ENCODE results near the gene ATG9A.

The ATG9A gene

DNA sequence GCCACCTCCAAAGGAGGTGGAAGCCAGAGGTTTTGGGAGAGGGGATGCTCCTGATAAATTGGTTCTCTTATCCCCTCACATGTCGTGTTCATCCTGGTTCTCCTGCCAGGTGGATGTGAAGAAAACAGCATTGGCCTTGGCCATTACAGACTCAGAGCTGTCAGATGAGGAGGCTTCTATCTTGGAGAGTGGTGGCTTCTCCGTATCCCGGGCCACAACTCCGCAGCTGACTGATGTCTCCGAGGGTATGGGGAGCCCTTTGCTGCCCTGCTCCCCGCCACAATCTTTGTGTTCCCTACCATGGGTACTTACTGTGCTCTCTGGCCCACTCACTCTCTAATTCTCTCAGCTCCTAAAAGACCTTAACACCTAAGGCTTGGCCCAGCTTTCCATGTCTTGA is 47.9 kb downstream of the ATG9A start:
- no peak for DNase-seq (ENCODE audit: low read depth in 1 of 2, low spot score in 1 of 2)
- no peak overlapping the region for H3K4me3 ChIP-seq (replicated peaks; ENCODE audit: insufficient read depth, low read length)
- TF ChIP-seq, protein P1, sequence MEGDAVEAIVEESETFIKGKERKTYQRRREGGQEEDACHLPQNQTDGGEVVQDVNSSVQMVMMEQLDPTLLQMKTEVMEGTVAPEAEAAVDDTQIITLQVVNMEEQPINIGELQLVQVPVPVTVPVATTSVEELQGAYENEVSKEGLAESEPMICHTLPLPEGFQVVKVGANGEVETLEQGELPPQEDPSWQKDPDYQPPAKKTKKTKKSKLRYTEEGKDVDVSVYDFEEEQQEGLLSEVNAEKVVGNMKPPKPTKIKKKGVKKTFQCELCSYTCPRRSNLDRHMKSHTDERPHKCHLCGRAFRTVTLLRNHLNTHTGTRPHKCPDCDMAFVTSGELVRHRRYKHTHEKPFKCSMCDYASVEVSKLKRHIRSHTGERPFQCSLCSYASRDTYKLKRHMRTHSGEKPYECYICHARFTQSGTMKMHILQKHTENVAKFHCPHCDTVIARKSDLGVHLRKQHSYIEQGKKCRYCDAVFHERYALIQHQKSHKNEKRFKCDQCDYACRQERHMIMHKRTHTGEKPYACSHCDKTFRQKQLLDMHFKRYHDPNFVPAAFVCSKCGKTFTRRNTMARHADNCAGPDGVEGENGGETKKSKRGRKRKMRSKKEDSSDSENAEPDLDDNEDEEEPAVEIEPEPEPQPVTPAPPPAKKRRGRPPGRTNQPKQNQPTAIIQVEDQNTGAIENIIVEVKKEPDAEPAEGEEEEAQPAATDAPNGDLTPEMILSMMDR (IDR thresholded peaks at IDR 0.05; ENCODE audit: insufficient read depth, low read length): no peak
- H3K27ac ChIP-seq (replicated peaks): no peak overlapping the region
- no peaks in the 10 kb centered on the region for H3K27me3 ChIP-seq (ENCODE audit: insufficient read depth, poor library complexity, severe bottlenecking)

DNA sequence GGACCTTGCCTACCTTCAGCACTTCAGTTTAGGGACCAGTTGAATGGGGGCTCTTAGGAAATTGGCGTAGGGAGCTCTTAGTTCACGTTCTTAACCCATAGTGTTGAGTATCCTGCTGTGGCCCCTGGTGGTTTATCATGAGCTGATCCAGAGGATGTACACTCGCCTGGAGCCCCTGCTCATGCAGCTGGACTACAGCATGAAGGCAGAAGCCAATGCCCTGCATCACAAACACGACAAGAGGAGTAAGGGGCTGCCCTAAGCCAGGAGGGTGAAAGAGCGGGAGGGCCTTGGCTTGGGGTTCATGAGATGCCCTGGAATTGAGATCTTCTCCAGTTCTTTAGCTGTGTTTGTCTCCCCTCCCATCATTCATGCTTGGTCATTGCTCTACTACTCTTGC is 48.5 kb downstream of the ATG9A start:
- Histone ChIP-seq H3K27me3 (ENCODE audit: insufficient read depth, poor library complexity, severe bottlenecking) (no peaks in the 10 kb centered on the region), H3K4me3 (replicated peaks; ENCODE audit: insufficient read depth, low read length) (no peak overlapping the region), H3K27ac (replicated peaks) (no peak overlapping the region)
- no peak for TF ChIP-seq SPI1 (IDR thresholded peaks at IDR 0.05; ENCODE audit: borderline replicate concordance, low read depth)
- TF ChIP-seq, protein P1 (IDR thresholded peaks at IDR 0.05; ENCODE audit: insufficient read depth, low read length): no peak
- no peak for TF ChIP-seq POLR2AphosphoS5 (IDR thresholded peaks at IDR 0.05; ENCODE audit: low read depth)
- no peak for TF ChIP-seq GABPA (IDR thresholded peaks at IDR 0.05; ENCODE audit: low read depth)
- DNase-seq (ENCODE audit: low read depth in 1 of 2, low spot score in 1 of 2): no peak

DNA sequence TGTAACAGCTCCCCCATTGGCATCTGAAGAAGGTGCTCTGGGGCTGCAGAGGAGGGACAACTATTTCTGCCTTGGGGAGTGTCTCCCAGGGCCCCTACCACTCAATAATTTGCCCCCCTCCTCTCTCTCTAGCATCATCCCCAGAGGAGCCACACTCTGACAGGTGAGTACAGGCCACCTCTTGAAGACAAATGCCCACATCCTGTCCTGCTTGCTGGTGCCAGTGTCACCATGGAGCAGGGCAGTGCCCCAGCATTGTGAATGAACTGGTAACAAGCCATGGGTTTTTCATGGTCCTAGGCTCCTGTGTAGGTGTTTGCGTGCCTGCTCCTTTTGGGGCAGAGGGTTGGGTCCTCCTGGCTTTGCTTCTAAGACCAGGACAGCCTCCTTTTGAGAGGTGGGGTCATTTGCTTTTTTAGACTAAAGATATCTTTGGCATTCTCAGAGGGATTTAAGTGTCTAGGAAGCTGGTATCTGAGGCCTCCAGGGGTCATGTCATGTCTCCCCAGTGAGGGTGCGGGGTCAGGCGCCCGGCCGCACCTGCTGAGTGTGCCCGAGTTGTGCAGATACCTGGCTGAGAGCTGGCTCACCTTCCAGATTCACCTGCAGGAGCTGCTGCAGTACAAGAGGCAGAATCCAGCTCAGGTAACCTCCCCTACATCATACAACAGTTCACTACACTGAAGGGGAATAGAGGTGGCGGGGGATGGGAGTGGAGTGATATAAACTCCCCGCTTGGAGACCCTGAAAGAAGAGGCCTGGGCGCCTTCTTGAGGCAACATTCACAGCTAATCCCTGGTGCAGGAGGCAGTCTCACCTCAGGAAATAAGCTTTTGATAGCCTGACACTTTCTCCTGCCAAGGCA is 49.6 kb downstream of the ATG9A start:
- peak overlapping the region; percentile 79; the same call in 1 of the 2 replicates for H3K4me3 ChIP-seq (replicated peaks; ENCODE audit: insufficient read depth, low read length)

More for the DNA sequence above, 49.6 kb downstream of the ATG9A start:
- TF ChIP-seq SPI1 (IDR thresholded peaks at IDR 0.05; ENCODE audit: borderline replicate concordance, low read depth): no peak
- TF ChIP-seq, protein P2, sequence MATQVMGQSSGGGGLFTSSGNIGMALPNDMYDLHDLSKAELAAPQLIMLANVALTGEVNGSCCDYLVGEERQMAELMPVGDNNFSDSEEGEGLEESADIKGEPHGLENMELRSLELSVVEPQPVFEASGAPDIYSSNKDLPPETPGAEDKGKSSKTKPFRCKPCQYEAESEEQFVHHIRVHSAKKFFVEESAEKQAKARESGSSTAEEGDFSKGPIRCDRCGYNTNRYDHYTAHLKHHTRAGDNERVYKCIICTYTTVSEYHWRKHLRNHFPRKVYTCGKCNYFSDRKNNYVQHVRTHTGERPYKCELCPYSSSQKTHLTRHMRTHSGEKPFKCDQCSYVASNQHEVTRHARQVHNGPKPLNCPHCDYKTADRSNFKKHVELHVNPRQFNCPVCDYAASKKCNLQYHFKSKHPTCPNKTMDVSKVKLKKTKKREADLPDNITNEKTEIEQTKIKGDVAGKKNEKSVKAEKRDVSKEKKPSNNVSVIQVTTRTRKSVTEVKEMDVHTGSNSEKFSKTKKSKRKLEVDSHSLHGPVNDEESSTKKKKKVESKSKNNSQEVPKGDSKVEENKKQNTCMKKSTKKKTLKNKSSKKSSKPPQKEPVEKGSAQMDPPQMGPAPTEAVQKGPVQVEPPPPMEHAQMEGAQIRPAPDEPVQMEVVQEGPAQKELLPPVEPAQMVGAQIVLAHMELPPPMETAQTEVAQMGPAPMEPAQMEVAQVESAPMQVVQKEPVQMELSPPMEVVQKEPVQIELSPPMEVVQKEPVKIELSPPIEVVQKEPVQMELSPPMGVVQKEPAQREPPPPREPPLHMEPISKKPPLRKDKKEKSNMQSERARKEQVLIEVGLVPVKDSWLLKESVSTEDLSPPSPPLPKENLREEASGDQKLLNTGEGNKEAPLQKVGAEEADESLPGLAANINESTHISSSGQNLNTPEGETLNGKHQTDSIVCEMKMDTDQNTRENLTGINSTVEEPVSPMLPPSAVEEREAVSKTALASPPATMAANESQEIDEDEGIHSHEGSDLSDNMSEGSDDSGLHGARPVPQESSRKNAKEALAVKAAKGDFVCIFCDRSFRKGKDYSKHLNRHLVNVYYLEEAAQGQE (IDR thresholded peaks at IDR 0.05; ENCODE audit: insufficient replicate concordance, low read depth): no peak
- TF ChIP-seq, protein P1 (IDR thresholded peaks at IDR 0.05; ENCODE audit: insufficient read depth, low read length): no peak
- no peak for TF ChIP-seq POLR2AphosphoS5 (IDR thresholded peaks at IDR 0.05; ENCODE audit: low read depth)
- TF ChIP-seq GABPA (IDR thresholded peaks at IDR 0.05; ENCODE audit: low read depth): no peak
- DNase-seq (ENCODE audit: low read depth in 1 of 2, low spot score in 1 of 2): no peak
- H3K27ac ChIP-seq (replicated peaks): 0 out of 2 replicates have a peak overlapping the region, but pooled peaks have one; percentile 9
- H3K27me3 ChIP-seq (ENCODE audit: insufficient read depth, poor library complexity, severe bottlenecking): no peaks in the 10 kb centered on the region
